Measurements from ENCODE around the gene EPAS1.

GRCh38 chr2:46346719-46347118 is 49.5 kb downstream of the EPAS1 start:
- TF ChIP-seq POLR2A (IDR thresholded peaks at IDR 0.05; ENCODE audit: low read length) (no peak), GATA1 (IDR thresholded peaks at IDR 0.05; ENCODE audit: low read depth, low read length) (no peak)

Measured in erythroblast (primary cell).